Activated CD4-positive, alpha-beta T cell treated with anti-CD3 and anti-CD28 coated beads, Interleukin-2, amount 50 U/mL, for 16 hours (primary cell): ENCODE data around the gene KLHL17.
"Not testable (repeated sequence)": the region's sequence is repeated elsewhere in the genome, so short reads cannot be mapped to it uniquely, and the experiment has no call there.

Experiments
- DNase-seq: peaks from one replicate; pipeline ENCODE4 v3.0.0-alpha.2; 2020

The KLHL17 gene

GRCh38 chr1:982765-983436 lies 22.5 kb downstream of the KLHL17 start:
- no peak for DNase-seq

- DNase-seq = peak; percentile 43
Measured at GRCh38 chr1:983798-984475, 23.6 kb downstream of the KLHL17 start.

DNA sequence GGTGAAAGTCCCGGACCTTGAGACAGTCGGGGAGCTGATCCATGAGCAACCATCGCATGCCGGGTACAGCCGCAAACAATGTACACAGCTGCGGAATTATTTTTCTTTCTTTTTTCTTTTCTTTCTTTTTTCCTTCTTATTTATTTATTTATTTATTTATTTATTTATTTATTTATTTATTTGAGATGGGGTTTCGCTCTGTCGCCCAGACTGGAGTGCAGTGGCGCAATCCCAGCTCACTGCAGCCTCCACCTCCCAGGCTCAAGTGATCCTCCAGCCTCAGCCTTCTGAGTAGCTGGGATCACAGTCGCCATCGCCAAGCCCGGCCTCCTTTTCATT lies 24.1 kb downstream of the KLHL17 start:
- no peak for DNase-seq

GRCh38 chr1:985126-985525 lies 24.7 kb downstream of the KLHL17 start:
- DNase-seq = no peak

DNA sequence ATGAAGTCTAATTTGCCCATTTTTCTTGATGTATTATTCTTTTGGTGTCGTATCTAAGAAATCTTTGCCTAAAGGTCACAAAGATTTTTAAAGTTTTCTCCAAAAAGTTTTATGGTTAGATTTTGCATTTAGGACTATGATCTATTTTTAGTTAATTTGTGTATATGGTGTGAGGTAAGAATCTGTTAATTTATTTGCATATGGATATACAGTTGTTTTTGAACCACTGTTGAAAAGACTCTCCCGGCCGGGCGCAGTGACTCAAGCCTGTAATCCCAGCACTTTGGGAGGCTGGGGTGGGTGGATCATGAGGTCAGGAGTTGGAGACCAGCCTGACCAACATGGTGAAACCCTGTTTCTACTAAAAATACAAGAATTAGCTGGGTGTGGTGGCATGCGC lies 27.7 kb downstream of the KLHL17 start:
- DNase-seq = not testable (repeated sequence)

DNA sequence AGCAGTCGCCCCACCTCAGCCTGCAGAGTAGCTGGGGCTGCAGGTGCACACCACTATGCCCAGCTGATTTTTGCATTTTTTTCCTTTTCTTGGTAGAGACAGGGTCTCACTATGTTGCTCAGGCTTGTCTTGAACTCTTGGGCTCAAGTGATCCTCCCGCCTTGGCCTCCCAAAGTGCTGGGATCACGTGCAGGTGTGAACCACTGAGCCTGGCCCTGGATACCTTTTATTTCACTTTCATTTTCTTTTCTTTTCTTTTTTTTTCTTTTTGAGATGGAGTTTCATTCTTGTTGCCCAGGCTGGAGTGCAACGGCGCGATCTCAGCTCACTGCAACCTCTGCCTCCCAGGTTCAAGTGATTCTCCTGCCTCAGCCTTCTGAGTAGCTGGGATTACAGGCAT lies 30.9 kb downstream of the KLHL17 start:
- not testable (repeated sequence) for DNase-seq

- no peak for DNase-seq
Measured at GRCh38 chr1:991895-992294, 31.5 kb downstream of the KLHL17 start.

- peak; percentile 53 for DNase-seq
Measured at GRCh38 chr1:992362-992761, 32.0 kb downstream of the KLHL17 start.

- no peak for DNase-seq
Measured at GRCh38 chr1:993379-993995, 33.1 kb downstream of the KLHL17 start.

DNA sequence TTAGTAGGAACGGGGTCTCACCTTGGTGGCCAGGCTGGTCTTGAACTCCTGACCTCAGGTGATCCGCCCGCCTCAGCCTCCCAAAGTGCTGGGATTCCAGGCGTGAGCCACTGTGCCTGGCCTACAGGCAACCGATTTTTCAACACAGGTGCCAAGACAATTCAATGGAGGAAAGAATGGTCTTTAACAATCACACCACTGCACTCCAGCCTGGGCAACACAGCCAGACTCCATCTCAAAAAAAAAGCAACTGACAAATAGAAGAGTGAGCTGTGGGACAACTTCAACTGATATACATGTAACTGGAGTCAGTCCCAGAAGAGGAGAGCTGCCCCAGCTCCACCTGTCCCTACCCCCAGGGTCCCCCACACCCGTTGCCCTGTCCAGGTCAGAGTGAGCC lies 34.2 kb downstream of the KLHL17 start:
- not testable (repeated sequence) for DNase-seq

- no peak for DNase-seq
Measured at GRCh38 chr1:995665-996633, 35.6 kb downstream of the KLHL17 start.

DNA sequence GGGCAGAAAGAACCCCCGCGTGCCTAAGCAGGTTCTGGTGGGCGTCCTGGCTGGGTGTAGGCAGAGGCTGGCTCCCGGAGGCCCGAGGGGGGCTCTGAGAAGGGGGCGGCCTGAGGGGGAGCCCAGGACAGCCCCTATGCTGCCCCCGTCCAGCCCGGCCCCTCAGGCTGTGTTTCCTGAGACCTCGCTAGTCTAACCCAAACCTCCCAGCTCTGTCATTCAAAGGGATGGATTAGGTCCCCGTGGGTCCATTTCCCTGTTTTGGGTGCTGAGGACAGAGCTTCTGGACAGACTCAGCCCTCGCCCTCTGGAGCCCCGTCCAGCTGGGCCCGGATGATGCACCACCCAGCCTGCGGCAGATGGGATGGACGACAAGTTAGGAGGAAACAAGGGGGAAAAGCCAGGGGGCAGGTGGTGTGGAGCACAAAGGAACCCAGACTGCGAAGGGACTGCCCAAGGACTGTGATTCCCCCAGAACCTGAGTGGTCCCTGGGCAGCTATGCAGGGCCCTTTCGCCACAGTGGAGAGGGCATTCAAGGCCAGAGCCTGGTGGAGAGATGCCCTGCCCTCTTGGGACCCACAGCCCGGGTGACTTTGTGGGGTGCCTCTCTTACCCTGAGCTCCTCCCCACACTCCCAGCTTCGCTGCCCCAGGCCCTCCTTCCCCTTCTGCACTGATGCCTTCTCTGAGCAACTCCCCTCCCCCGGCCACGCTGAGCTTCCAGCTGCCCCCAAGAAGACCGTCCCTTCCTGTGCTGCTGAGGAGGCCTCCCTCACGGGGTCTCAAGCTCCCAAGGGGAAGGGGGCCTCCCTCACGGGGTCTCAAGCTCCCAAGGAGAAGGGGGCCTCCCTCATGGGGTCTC lies 36.7 kb downstream of the KLHL17 start:
- no peak for DNase-seq

GRCh38 chr1:997713-997992 lies 37.3 kb downstream of the KLHL17 start:
- no peak for DNase-seq

DNA sequence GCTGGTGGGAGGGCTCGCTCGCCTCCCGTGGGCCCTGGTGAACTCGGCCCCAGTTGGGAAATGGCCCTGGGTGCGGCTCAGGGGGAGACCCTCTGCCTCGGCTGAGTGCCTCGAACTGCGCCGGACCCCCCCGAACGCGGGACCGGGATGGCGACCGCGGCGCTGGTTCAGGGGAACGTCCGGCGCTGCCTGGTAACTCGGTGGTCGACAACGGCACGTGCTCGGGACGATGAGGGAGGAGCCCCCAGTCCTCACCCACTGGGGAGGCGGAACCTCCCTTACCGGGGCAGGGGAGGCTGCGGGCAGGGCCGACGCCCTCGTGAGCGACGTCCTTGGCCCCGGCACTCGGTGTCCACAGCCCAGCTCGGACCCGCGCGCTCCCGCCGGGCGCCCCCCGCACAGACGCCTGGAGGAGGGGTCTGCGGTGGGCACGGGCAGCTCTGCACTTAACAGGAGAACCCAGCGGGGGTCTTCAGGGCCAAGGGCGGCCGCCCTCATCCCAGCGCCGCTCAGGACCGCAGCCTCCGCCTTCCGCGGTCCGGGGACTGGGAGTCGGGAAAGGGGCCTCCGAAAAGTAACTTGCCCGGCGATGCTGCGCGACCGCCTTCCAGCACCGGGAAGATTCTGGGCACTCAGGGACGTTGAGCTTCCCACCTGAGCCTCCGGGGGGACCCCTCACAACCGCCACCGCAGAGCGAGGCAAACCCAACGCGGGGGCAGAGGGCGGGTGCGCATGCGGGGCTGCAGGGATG lies 37.8 kb downstream of the KLHL17 start:
- DNase-seq = no peak

DNA sequence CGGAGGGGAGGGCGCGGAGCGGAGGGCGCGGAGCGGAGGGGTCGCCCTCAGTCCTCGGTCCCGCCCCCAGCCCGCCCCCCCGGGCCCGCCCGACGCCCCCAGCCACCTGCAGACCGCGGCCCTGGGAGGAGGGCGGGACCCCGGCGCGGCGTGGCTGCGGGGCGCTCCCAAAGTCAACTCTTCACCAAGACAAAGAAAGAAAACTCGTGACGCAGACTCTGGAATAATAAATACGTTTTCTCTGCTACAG lies 38.3 kb downstream of the KLHL17 start:
- no peak for DNase-seq

DNA sequence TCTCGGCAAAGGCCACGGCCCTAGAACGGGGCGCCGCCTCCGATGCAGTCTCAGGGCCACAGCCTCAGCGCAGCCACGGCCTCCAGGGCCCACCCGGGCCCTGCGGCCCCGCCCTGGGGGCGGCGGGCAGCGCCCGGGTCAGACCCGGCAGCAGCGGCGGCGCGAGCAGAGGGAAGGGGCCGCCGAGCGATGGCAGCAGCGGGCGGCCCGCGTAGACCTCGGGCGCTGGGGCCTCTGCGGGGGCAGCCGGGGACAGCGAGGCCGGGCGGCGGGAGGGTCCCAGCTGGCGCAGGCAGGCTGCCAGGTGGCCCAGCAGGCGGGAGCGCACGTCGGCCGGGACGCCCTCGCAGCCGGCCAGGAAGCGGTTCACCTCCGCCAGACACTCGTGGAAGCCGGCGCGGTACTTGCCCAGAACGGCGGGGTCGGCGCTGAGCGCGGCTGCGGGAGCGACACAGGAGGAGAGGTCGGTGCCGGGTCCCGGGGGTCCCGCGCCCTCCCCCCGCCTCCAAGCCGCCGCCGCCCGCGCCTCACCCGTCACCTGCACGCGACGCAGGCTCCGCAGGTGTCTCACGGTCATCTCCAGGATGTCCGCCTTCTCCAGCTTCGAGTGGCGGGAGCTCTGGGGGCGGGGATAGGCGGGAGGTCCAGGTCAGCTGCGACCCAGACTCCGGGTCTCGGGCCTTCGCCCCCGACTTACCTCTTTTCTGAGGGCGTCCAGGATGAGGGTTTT lies 38.8 kb downstream of the KLHL17 start:
- no peak for DNase-seq

- peak; percentile 55 for DNase-seq
Measured at GRCh38 chr1:999725-1000356, 39.5 kb downstream of the KLHL17 start, which contains the start of gene HES4. TSS of gene HES4 (minus strand) at chr1:1000097. CDS start at chr1:999973, 124 bp downstream.

GRCh38 chr1:1000357-1001056 lies 40.1 kb downstream of the KLHL17 start:
- peak; percentile 61 for DNase-seq

DNA sequence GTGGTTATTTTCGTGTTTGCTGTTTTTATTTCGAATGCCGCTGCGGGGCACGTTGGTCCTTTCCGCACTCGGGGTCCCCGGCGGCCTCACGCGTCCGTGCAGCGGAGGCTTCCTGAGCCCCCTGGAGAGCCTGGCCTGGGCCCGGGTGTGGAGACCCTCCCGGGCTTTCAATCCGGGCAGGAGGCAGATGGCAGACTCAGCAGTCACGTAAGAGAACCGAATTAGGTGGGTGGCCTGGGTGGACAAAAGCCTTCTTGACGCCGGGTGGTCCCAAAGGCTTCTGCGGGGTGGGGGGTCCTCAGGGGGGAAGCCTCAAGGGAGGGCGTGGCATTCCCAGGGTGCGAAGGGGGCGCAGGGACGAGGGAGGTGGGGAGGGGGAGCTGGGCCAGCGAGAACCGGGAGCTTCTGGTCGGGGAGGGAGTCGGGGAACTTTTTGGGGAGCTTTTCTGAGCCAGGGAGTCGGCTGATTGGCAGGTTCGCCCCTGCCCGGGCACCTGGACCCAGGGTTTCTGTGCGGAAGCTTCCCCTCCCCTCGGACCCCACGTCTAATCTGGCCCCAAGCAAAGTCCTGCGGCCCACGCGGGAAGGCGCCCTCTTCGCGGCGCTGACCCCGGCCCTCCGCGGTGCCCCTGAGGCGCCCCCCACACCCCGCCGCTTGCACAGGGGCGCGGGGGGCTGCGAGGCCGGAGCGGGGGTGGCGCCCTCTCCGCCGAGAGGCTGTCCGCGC lies 40.8 kb downstream of the KLHL17 start:
- no peak for DNase-seq
